Measurements from ENCODE around the gene SPCS1. TPM values are rescaled to one million over a fixed set of nuclear protein-coding genes. Genes with fewer than 3 reads are reported as not detected.
A peak's percentile ranks its signal among the peaks of the same experiment; 100 is the strongest.

Gene SPCS1
- total RNA-seq, 1 donor from 2014 or later = 82.7 TPM

- Mint-ChIP-seq H3K27me3 (ENCODE audit: low read depth) (no peaks in the 10 kb centered on the region), H3K36me3 (peaks cover 36% of the 10 kb centered on the region), H3K4me1 (no peaks in the 10 kb centered on the region), H3K9me3 (no peaks in the 10 kb centered on the region), H3K27ac (peak overlapping the region; percentile 25), H3K4me3 (no peak overlapping the region)
- no peak for DNase-seq (ENCODE audit: low spot score in 2 of 2, unreplicated experiment in 2 of 2)
- TF ChIP-seq CTCF (IDR thresholded peaks at IDR 0.05; ENCODE audit: unreplicated experiment) = no peak
Observed at GRCh38 chr3:52696830-52697631, 8.9 kb upstream of the SPCS1 start.

GRCh38 chr3:52697632-52697965 lies 8.3 kb upstream of the SPCS1 start:
- H3K36me3 Mint-ChIP-seq = peaks cover 36% of the 10 kb centered on the region
- no peak overlapping the region for H3K4me3 Mint-ChIP-seq
- no peak for DNase-seq (ENCODE audit: low spot score in 2 of 2, unreplicated experiment in 2 of 2)
- H3K9me3 Mint-ChIP-seq = no peaks in the 10 kb centered on the region
- no peaks in the 10 kb centered on the region for H3K4me1 Mint-ChIP-seq
- H3K27ac Mint-ChIP-seq = peak overlapping the region; percentile 25
- no peak for TF ChIP-seq CTCF (IDR thresholded peaks at IDR 0.05; ENCODE audit: unreplicated experiment)
- no peaks in the 10 kb centered on the region for H3K27me3 Mint-ChIP-seq (ENCODE audit: low read depth)

- Mint-ChIP-seq H3K27me3 (ENCODE audit: low read depth) (no peaks in the 10 kb centered on the region), H3K9me3 (no peaks in the 10 kb centered on the region), H3K4me3 (no peak overlapping the region), H3K27ac (no peak overlapping the region), H3K4me1 (peaks cover 28% of the 10 kb centered on the region), H3K36me3 (peaks cover 6% of the 10 kb centered on the region)
- DNase-seq (ENCODE audit: low spot score in 2 of 2, unreplicated experiment in 2 of 2) = no peak
- TF ChIP-seq CTCF (IDR thresholded peaks at IDR 0.05; ENCODE audit: unreplicated experiment) = no peak
Observed at GRCh38 chr3:52703341-52703740, 2.6 kb upstream of the SPCS1 start.

GRCh38 chr3:52704611-52705437 lies 1.1 kb upstream of the SPCS1 start:
- Mint-ChIP-seq H3K4me1 (peaks cover 28% of the 10 kb centered on the region), H3K27me3 (ENCODE audit: low read depth) (no peaks in the 10 kb centered on the region)
- no peak for DNase-seq (ENCODE audit: low spot score in 2 of 2, unreplicated experiment in 2 of 2)

GRCh38 chr3:52705438-52705687 lies 543 bp upstream of the SPCS1 start:
- H3K27me3 Mint-ChIP-seq (ENCODE audit: low read depth) = no peaks in the 10 kb centered on the region
- peaks cover 28% of the 10 kb centered on the region for H3K4me1 Mint-ChIP-seq
- H3K4me3 Mint-ChIP-seq = peak overlapping the region; percentile 95
- peak overlapping the region; percentile 94 for H3K27ac Mint-ChIP-seq
- H3K36me3 Mint-ChIP-seq = no peaks in the 10 kb centered on the region
- no peaks in the 10 kb centered on the region for H3K9me3 Mint-ChIP-seq
- DNase-seq (ENCODE audit: low spot score in 2 of 2, unreplicated experiment in 2 of 2) = no peak
- no peak for TF ChIP-seq CTCF (IDR thresholded peaks at IDR 0.05; ENCODE audit: unreplicated experiment)

More at GRCh38 chr3:52704611-52705437, 1.1 kb upstream of the SPCS1 start:
- Mint-ChIP-seq H3K4me3 (peak overlapping the region; percentile 95), H3K9me3 (no peaks in the 10 kb centered on the region), H3K27ac (peak overlapping the region; percentile 94), H3K36me3 (peaks cover 3% of the 10 kb centered on the region)
- TF ChIP-seq CTCF (IDR thresholded peaks at IDR 0.05; ENCODE audit: unreplicated experiment) = no peak

All from mesothelial cell of epicardium (in vitro differentiated cells).